Inferior parietal cortex (tissue), 1 donor: Measurements from ENCODE around the gene NDNF.

Experiments used
- DNase-seq: peaks from one replicate; pipeline ENCODE4 v3.0.0-alpha.2; 2016; ENCODE audit errors: extremely low spot score

Gene NDNF, protein sequence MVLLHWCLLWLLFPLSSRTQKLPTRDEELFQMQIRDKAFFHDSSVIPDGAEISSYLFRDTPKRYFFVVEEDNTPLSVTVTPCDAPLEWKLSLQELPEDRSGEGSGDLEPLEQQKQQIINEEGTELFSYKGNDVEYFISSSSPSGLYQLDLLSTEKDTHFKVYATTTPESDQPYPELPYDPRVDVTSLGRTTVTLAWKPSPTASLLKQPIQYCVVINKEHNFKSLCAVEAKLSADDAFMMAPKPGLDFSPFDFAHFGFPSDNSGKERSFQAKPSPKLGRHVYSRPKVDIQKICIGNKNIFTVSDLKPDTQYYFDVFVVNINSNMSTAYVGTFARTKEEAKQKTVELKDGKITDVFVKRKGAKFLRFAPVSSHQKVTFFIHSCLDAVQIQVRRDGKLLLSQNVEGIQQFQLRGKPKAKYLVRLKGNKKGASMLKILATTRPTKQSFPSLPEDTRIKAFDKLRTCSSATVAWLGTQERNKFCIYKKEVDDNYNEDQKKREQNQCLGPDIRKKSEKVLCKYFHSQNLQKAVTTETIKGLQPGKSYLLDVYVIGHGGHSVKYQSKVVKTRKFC

DNA sequence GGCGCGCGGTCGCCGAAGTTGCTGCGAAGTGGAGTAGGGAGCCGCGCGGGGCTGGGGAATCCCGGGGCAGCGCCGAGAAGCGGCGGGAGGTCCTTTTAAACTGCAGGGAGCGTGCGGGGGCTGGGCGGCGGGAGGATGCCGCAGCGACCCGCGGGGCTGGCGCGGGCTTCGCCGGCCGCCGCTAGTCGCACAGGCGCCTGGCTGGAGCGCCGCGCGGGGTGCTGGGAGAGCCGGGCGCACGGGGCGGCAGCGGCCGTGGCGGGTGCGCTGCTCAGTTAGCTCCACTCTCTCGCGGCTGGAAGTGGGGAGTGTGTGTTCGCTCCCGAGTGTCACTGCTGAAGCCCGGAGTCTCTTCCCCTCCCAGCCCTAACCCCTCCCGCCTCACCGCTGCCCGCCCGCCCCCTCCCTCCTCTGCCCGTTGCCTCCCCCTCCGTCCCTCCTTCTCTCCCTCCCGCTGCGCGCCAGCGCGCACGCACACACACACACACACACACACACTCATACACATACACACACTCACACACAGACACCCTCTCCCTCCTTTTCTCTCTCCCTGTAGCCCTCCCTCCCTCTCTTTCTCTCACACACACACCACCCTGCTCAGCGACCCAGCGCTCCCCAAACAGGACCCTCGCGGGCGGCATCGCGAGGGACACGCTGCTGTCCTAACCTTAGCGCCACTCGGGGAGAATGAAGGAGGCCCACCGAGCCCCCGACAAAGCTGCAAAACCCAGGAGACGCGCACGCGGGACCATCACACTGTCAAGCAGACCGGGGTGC is at the start of gene NDNF:
Gene NDNF (minus strand): TSS at position 312 of the 780 bp plus-strand sequence. CDS start 26,698 bp downstream, outside the sequence.
- DNase-seq: no peak

DNA sequence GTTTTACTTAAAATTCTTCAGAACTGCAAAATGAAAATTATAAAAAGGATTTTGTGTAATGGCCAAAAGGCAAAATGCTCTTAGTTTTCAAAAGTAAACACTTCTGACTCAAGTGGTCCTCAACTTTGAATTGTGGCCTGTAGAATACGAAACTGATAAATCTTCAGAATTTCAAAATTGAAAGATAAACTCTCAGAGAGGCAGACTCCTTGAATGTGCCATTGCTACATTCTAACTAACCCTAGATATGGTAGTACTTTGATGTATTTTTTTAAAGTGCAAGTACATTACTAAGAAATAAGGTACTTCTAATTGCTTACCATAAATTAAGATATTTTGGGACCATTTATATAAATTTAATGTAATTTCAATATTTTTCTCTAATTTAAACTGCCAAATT is 47.4 kb upstream of the NDNF start:
- DNase-seq: no peak

DNA sequence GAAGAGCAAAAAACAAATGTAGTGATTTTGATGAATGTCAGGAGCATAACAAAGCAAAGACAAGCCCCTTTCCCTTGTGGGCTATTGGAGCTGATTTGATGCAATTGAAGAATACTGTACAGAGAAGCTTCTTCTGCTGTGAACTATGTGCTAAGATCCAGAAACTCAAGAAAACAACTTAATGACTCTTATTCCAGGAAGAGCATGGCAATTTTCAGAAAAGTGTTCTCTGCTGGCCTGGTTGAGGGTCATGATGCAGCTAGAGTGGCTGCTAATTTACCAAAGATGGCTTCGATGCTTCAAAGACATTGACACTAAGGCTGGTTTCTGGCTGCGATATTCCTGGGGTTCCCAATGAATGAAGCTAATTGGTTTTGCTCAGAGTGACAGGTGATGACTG is 46.0 kb upstream of the NDNF start:
- DNase-seq: no peak

DNA sequence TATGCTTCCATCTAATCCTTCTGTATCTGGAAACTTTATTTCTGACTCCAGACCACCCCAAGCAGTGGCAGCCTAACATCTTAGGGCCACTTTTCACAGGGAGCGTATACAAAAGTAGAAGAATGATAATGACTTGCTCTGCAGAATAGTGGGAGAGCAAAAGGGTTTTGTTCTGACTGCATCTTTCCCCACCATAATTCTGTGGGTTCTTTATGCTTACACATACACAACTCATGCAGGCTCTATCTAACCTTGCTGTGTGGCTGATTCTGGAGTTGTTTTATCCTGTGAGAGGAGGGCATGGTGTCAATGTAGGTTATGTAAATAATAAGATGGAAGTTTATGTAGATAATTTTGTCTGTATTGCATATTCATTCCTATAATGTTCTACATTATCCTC is 42.4 kb upstream of the NDNF start:
- DNase-seq: no peak

DNA sequence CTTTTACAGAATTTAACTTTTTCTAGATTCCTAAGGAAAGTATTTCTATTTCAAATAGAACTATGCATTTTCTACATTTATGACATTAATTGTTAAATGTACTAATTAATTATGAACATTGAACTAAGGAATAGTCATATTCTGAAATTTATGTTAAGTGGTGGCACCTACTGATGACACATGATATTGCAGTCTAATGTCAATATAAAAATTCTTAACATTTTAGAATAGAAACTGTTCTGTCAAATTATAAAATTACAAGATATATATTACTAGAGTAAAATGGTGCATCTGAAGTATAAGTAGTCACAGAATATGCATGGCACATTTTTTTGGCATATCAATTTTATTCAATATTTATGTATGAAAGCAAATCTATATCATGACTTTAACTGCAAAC is 40.2 kb upstream of the NDNF start:
- no peak for DNase-seq

DNA sequence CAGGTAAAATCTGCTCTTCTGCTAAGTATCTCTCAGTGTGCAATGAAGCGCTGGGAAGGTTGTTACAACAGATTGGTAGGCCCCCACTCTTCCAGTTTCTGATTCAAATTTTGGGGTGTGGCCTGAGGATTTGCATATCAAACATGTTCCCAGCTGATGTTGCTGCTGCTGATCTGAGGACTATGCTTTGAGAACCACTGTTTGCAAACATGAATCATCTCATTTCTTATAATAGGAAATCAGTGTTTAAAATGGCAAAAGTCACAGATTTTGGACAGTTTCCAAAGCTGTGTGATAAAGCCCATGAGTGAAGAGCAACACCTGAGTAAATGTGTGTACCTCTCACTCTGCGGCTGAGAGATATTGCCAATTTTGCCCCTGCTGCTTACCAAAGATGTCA is 36.2 kb upstream of the NDNF start:
- DNase-seq: no peak

DNA sequence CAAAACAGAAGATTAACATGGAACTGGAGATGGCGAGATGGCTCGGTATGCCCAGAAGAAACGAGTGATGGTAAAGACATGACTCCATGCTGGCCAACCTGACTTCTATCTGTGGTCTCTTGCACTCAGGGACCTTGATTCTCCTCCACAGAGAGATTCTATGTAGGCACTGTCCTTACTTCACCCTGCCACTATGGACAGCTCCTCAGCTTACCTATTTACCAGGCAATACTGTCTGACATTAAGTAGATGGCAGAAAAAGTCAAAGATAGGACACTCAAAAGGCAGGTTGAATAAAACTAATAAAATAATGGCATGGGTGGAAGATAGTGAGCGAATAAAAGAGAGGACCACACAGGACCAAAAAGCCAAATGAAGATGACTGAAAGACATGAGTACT is 35.2 kb upstream of the NDNF start:
- no peak for DNase-seq

DNA sequence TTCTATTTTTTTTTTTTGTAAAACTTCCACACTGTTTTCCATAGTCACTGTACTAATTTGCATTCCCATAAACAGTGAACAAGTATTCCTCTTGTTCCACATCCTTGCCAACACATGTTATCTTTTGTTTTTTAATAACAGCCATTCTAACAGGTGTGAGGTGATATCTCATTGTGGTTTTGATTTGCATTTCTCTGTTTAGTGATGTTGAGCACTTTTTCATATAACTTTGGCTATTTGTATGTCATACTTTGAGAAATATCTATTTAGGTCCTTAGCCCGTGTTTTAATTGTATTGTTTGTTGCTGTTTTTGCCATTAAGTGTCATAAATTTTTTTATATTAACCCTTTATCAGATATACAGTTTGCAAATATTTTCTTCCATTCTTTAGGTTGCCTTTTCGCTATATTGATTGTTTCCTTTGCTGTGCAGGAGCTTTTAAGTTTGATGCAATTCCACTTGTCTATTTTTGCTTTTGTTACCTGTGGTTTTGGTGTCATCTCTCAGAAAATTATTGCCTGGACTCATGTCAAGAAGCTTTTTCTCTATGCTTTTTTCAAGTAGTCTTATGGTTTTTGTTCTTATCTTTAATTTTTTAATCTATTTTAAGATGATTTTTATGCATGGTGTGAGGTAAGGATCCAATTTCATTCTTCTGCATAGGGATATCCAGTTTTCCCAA is 27.9 kb upstream of the NDNF start:
- no peak for DNase-seq

DNA sequence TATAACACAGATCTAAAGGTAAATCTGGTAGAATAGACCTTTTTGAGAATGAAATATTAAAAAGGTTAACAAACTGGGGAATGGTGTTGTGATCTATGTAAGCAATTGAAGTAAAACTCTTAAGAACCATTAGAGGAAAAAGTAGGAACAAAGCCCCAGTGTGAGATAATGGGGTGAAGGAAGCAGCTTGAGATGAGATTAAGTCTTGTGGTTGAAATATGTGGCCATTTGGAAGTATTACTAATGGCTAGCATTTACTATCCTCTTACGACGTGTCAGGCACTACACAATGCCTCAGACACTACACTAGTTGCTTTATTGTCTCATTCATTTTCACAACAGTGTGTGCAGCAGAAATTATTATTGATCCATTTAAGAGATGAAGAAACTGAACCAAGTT is 25.9 kb upstream of the NDNF start:
- no peak for DNase-seq

DNA sequence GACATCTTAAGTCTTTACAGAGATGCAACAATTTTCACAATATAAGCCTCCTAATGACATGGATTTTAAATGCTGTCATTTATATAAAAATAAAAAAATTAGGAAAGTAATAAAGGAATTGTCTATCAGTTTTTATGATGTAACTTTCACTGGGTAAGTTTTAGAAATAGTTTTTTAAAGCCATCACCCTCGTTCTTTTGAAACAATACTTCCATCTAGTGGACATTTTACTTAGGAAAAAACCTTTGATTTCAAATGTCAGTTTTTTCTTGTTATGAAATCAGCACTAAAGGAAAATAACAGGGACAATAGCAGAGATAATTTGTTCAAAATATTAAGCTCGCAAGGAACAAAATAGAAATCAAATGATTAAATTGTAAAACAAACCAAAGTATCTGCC is 24.3 kb upstream of the NDNF start:
- peak; percentile 73 for DNase-seq

DNA sequence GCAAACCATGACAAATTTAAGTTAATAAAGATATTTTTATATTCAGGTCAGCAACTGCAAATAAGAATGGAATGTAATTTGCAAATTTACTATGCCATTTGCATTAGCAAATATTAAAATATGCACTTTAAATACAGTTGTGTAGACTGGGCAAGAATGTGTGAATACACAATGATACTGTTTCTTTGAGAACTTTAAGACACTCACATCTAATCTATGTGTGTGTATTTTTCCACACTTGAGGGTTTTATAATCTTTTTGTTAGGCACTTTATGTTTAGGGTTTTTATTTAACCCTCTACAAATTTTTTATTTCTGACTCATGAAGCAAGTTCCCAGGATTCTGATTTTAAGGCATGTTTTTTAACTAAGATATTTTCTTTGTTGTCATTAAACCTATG is 23.9 kb upstream of the NDNF start:
- DNase-seq: no peak

DNA sequence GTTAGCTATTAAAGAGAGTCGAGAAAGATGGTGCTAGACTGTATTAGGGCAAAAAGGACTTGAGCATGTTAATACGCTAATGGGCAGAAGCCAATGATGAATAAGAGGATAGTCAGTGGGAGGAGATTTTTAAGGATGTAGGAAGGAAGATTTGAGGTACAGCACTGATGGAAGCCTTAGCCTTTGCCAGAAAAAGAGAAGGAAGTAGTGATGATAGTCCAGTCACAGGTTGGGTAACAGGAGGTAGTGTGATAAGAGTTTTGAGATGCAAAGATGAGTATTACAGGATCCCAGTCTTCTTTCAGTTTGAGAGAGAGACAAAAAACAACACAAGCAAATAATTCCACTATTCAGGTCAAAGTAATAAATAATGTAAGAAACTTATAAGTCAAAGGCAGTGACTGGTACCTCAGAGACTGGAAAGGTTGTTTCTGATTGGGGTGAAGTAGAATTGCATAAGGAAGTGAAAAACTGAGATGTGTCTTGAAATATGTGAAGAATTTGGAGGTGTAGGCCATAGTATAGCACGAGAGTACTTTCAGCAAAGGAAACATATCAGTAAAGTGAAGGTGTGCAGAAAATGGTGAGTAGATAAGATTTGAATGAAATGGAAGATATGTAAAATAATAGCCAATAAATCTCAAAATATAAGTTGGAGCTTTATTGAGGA is 22.1 kb upstream of the NDNF start:
- DNase-seq: no peak

DNA sequence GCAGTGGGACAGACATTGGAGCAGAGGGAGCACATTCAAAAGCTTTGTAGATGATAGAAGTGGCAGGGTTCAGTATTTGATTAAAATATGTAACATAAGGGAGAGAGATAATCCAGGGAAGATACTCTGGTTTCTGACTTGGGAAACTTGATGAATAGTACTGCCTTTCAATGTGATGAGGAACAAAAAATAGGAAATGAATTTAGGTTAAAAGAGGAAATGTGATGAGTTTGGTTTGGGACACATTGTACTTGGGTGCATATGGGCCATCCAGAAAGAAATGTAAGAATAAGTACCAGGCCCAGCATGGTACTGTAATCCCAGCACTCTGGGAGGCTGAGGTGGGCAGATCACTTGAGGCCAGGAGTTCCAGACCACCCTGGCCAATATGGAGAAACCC is 20.9 kb upstream of the NDNF start:
- no peak for DNase-seq

DNA sequence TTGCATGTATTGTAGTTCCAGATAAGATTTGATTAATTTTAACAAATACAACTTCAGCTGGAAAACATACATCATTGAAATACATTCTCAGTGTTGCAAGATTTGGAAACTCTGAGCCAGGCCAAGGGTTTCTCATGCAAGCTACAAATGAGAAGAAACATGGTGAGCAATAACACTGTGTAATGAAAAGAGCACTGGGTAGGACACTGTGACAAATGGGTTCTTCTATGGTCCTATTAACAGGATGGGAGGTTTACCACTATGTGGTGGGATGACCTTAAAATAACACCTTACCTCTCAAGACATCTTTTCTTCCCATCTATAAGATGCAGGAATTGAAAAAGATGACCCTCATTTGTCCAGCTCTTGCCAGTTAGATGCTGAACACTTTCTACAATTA is 19.6 kb upstream of the NDNF start:
- no peak for DNase-seq

DNA sequence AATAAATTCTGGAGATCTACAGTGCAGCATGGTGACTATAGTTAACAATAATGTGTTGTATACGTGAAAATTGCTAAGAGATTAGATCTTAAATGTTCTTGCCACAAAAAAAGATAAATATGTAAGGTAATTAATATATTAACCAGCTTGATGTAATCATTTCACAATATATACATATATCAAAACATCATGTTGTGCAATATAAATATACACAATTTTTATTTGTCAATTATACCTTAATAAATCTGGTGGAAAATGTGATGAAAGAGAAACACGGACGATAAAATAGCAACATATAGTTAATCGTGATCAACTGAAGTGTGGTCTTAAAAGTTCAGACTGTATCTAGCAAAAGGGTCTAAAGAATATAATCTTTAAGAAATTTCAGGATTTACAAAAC is 16.5 kb upstream of the NDNF start:
- DNase-seq: no peak

DNA sequence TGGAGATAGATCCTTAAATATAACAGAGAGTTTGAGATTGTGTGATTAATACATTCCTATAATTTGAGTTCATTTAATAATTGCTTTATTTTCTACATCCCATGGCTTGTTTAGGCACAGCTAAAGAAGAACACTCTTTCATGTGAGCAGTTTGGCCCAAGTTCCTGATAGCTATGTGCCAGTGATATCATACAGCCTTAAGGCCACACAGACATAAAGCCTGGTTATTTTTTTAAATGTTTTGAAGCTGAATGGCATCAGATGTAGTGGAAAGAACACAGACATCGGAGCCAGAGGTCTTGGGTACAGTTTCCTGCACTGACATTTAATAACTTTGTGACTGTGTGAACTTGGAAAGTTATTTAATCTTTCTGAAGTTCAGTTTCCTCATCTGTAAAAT is 7.0 kb upstream of the NDNF start:
- DNase-seq: no peak

DNA sequence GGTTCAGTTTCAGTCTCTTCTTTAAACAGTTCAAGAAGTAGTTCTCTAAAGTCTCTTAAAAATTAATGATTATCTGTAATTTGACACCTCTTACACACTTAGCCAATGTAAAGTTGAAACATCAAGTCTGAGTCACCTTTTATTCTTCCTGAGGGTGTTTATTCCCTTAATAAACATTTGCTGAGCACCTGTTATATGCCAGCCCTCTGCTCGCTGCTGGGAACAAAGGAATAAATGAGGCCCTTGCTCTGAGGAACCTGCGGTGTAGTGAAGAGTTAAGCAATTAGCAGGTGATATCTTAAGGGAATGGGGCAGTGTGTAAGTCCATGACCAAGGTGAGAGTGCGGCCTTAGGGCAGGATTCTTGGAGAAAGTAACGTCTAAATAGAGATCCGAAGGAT is 5.2 kb upstream of the NDNF start:
- no peak for DNase-seq

DNA sequence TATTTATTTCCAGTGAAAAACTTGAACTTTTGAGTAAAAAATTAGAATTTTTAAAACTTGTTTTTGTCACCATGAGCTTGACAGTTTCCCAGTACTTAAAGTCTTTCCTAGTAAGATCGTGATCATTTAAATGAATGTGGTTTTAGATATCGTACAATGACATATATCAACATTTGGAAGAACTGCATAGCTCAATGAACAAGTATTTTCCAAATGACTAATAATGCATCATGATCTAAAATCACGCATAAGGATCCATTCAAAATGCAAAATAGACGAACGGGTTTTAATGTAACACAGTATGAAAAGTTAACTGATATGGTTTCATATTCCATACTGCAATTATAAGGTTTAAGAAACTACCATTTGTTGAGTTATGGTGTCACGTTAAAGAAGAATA is 4.1 kb upstream of the NDNF start:
- DNase-seq: no peak

DNA sequence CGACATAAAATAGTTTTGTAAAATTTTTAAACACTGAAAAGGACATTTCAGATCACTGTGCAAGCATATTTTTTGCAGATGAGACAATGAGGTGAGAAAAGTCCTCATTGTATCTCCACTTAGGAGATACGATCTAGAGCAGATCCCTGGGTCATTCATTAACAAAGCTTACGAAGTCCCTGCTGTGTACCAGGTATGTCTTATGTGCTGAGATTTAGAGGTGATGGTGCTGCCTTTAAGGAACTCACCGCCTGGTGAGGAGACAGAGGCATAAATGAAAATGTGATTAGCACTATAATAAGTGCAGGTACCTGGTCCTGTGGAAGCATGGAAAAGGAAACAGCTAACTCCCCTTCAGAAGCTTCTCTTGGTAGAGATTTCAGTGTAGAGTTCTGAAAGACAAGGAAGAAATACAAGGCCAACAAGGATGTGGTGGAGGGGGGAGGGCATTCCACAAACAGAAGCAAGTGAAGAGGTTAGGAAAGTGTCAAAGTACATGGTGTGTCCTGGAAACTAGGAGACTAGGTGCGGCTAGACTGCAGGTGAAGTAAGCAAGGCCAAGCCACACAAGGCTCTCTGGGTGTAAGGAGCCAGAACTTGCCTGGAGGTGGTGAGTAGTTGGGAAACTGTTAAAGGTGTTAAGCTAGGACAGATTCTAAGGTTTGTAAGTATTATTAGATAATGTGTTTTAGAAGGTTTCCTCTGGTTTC is 1.5 kb upstream of the NDNF start:
- DNase-seq: no peak

DNA sequence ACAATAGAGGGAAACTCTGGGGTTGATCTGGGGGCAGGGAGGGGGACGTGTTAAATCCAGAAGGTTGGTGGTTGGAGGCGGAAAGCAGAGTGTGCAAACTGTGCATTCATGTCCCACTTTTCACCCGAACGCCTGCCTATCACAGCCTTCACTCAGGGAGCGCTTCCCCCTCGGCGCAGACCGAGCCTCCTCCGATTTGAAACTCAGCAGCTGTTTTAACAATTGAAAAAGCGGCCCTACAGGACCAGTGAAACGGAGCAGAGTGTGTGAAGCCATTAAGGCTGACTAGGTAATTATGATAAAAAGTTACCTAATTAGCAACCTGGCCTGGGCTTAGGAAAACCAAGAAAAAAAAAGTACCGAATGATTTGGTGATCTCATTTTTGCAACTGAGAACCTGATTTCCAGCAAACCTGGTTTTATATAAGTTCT is 685 bp upstream of the NDNF start:
- no peak for DNase-seq

DNA sequence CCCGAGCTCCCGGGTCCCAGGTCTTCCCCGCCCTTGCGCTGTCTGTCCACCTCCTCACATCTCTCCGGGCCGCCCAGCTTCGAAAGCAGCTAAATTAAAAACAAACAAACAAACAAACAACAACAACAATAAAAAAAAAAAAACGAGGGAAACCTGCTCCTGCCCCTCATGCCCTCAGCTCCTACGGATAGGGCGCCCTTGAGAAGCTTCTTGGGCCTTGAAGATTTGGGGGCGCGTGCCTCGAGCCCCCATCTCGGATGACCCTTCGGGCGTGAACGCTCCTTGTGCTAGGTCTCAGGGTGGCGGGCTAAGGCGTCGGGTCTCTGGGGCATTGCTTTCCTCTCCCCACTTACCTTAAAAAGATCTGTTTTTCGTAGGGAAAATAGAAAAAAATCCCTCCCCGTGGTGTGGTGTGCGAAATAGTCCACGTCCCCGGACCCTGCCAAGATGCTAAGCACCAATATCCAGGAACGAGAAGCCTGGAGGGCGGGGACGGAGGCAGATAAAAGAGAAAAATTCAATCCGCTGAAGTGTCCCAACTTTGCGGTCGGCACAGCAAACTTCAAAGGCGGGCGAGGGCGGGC is 603 bp downstream of the NDNF start:
- DNase-seq: no peak
